ENCODE results near the gene MMP27. TPM values are rescaled to one million over a fixed set of nuclear protein-coding genes. Genes with fewer than 3 reads are reported as not detected.

The MMP27 gene
- total RNA-seq, 1 donor from 2014 or later, result not detected

DNA sequence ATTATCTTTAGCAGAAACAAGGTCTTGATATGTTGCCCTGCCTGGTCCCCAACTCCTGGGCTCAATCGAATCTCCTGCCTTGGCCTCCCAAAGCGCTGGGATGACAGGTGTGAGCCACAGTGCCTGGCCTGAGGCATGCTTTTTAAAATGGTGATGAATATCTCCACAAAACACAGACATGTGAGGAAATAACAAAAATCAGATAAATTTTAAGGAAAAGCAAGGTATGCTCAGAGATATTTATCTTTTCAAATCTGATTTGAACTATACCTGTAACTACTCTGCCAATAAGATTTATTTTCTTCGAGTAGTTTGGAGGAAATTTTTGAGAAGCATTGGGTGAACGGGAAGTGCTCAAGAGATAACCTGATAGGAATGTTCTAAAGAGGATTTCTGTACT is 44.5 kb downstream of the MMP27 start:
- no peak overlapping the region for H3K4me3 Mint-ChIP-seq
- TF ChIP-seq, protein P1, sequence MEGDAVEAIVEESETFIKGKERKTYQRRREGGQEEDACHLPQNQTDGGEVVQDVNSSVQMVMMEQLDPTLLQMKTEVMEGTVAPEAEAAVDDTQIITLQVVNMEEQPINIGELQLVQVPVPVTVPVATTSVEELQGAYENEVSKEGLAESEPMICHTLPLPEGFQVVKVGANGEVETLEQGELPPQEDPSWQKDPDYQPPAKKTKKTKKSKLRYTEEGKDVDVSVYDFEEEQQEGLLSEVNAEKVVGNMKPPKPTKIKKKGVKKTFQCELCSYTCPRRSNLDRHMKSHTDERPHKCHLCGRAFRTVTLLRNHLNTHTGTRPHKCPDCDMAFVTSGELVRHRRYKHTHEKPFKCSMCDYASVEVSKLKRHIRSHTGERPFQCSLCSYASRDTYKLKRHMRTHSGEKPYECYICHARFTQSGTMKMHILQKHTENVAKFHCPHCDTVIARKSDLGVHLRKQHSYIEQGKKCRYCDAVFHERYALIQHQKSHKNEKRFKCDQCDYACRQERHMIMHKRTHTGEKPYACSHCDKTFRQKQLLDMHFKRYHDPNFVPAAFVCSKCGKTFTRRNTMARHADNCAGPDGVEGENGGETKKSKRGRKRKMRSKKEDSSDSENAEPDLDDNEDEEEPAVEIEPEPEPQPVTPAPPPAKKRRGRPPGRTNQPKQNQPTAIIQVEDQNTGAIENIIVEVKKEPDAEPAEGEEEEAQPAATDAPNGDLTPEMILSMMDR (conservative IDR thresholded peaks at IDR 0.05), result no peak
- H3K36me3 Mint-ChIP-seq (ENCODE audit: low read depth), result no peaks in the 10 kb centered on the region
- H3K9me3 Mint-ChIP-seq, result no peaks in the 10 kb centered on the region
- H3K27ac Mint-ChIP-seq (ENCODE audit: unreplicated experiment), result no peak overlapping the region
- H3K27me3 Mint-ChIP-seq (ENCODE audit: low read depth), result no peaks in the 10 kb centered on the region
- H3K4me1 Mint-ChIP-seq, result no peaks in the 10 kb centered on the region
- no peak for DNase-seq (ENCODE audit: low read depth, low spot score)

DNA sequence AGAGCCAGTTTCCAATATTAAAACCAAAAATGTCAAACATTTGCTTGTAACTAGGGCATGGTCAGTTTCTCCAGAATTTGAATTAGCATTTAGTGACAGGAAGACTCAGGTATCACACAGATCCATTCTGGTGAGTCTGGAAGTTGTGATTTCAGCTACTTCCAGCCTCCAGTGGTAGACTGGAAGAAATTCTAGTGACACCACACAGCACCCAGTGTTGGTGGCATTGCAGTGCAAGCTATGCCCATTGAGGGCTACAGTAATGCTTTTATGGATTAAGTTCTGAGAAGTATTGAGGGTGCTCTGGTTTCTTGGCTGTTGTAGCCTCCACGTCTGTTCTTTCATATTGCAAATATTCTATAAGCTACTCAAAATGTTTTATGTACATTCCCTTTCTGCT is 49.0 kb downstream of the MMP27 start:
- Mint-ChIP-seq H3K4me1 (no peaks in the 10 kb centered on the region), H3K27ac (ENCODE audit: unreplicated experiment) (no peak overlapping the region), H3K4me3 (no peak overlapping the region), H3K9me3 (peaks cover 4% of the 10 kb centered on the region), H3K27me3 (ENCODE audit: low read depth) (no peaks in the 10 kb centered on the region), H3K36me3 (ENCODE audit: low read depth) (no peaks in the 10 kb centered on the region)
- TF ChIP-seq, protein P1 (conservative IDR thresholded peaks at IDR 0.05), result no peak
- DNase-seq (ENCODE audit: low read depth, low spot score), result no peak

GRCh38 chr11:102655547-102655946 is 50.0 kb downstream of the MMP27 start:
- H3K4me3 Mint-ChIP-seq, result no peak overlapping the region
- H3K4me1 Mint-ChIP-seq, result no peaks in the 10 kb centered on the region
- no peak overlapping the region for H3K27ac Mint-ChIP-seq (ENCODE audit: unreplicated experiment)
- H3K27me3 Mint-ChIP-seq (ENCODE audit: low read depth), result no peaks in the 10 kb centered on the region
- H3K9me3 Mint-ChIP-seq, result peaks cover 5% of the 10 kb centered on the region
- TF ChIP-seq, protein P1 (conservative IDR thresholded peaks at IDR 0.05), result no peak
- no peaks in the 10 kb centered on the region for H3K36me3 Mint-ChIP-seq (ENCODE audit: low read depth)
- DNase-seq (ENCODE audit: low read depth, low spot score), result no peak

GRCh38 chr11:102654761-102655160 is 50.8 kb downstream of the MMP27 start:
- H3K27me3 Mint-ChIP-seq (ENCODE audit: low read depth), result no peaks in the 10 kb centered on the region
- peaks cover 6% of the 10 kb centered on the region for H3K9me3 Mint-ChIP-seq
- no peaks in the 10 kb centered on the region for H3K36me3 Mint-ChIP-seq (ENCODE audit: low read depth)
- no peaks in the 10 kb centered on the region for H3K4me1 Mint-ChIP-seq
- TF ChIP-seq, protein P1 (conservative IDR thresholded peaks at IDR 0.05), result no peak
- no peak overlapping the region for H3K4me3 Mint-ChIP-seq
- no peak for DNase-seq (ENCODE audit: low read depth, low spot score)
- no peak overlapping the region for H3K27ac Mint-ChIP-seq (ENCODE audit: unreplicated experiment)

GRCh38 chr11:102653744-102654291 is 51.8 kb downstream of the MMP27 start:
- no peak overlapping the region for H3K4me3 Mint-ChIP-seq
- H3K9me3 Mint-ChIP-seq, result peaks cover 6% of the 10 kb centered on the region
- no peaks in the 10 kb centered on the region for H3K36me3 Mint-ChIP-seq (ENCODE audit: low read depth)
- H3K27ac Mint-ChIP-seq (ENCODE audit: unreplicated experiment), result no peak overlapping the region
- H3K4me1 Mint-ChIP-seq, result no peaks in the 10 kb centered on the region
- H3K27me3 Mint-ChIP-seq (ENCODE audit: low read depth), result no peaks in the 10 kb centered on the region
- TF ChIP-seq, protein P1 (conservative IDR thresholded peaks at IDR 0.05), result no peak
- DNase-seq (ENCODE audit: low read depth, low spot score), result no peak
